MM.1S (cell line): ENCODE measurements around the gene C3orf70.

Source experiments
- CTCF ChIP-seq: fragments of 300-600 bp; sonication (generic); IDR thresholded peaks from 2 replicates; pipeline ENCODE4 v1.5.1; 2016; ENCODE audit warnings: antibody characterized with exemption, low read length, mixed read lengths
- EZH2 ChIP-seq: fragments of 300-600 bp; sonication (generic); optimal IDR thresholded peaks from 2 replicates; pipeline ENCODE3; 2017; ENCODE audit warnings: low read depth, mild to moderate bottlenecking, antibody characterized with exemption, low read length, mixed read lengths

GRCh38 chr3:185063431-185063830, 89.4 kb downstream of the C3orf70 start:
- TF ChIP-seq CTCF: peak; percentile 20; the same call in 1 of the 2 replicates
- TF ChIP-seq EZH2: no peak
